ENCODE data around the gene SHROOM4. TPM values are rescaled to one million over a fixed set of nuclear protein-coding genes. Genes with fewer than 3 reads are reported as not detected.

SHROOM4 gene
- total RNA-seq, 1 experiment from 2014 or later = 0.05 TPM

DNA sequence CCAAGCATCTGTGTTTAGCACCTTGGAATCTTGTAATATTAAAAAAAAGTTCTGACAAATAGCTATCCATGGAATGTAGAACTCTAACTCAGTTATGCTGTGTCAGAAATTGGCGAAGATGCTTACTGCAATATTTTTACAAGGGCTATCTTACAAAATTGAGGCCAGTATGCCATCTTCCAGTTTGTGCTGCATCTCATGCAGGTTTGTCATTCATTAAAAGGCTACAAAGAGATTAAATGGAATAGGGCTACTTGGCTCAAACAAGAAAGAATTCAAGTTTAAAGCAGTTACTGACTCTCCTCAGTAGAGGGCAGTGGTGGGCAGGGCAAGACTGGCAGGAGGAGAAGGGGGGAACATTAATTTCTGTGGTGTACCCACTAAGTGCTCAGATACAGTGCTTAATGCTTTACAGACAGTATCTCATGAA lies 66.5 kb downstream of the SHROOM4 start (continued):
- TF ChIP-seq EZH2phosphoT487 (IDR thresholded peaks at IDR 0.05; ENCODE audit: borderline replicate concordance) (no peak), FOSL1 (IDR thresholded peaks at IDR 0.05; ENCODE audit: low read depth) (no peak), YY1 (IDR thresholded peaks at IDR 0.05; ENCODE audit: extremely low read depth, insufficient replicate concordance, low read depth, low read length) (no peak)

- Histone ChIP-seq H3K9ac (ENCODE audit: low read length) (no peak overlapping the region), H3K4me3 (replicated peaks in 1 of 2; ENCODE audit: low read depth in 1 of 2, low read length in 2 of 2) (no peak overlapping the region), H2AFZ (ENCODE audit: low read depth, low read length, poor library complexity, severe bottlenecking) (no peak overlapping the region), H3K9me3 (ENCODE audit: control insufficient read depth in 1 of 2, insufficient read depth in 1 of 2, low read depth in 1 of 2, low read length in 2 of 2) (no peaks in the 10 kb centered on the region), H3K27me3 (ENCODE audit: insufficient read depth, low read length) (no peaks in the 10 kb centered on the region), H3K4me2 (ENCODE audit: low read length) (no peak overlapping the region), H3K36me3 (ENCODE audit: control insufficient read depth in 1 of 2, insufficient read depth in 2 of 2, low read length in 2 of 2) (no peaks in the 10 kb centered on the region), H3K79me2 (ENCODE audit: insufficient read depth, low read length) (no peaks in the 10 kb centered on the region), H3K4me1 (ENCODE audit: control insufficient read depth in 1 of 2, insufficient read depth in 2 of 2, low read length in 2 of 2) (no peaks in the 10 kb centered on the region), H4K20me1 (ENCODE audit: insufficient read depth) (no peaks in the 10 kb centered on the region), H3K27ac (ENCODE audit: low read depth, low read length) (no peak overlapping the region), H3K9me2 (ENCODE audit: insufficient read depth) (no peaks in the 10 kb centered on the region)
- DNase-seq (ENCODE audit: low read depth, low spot score) = no peak
- intact Hi-C loops (cut with micrococcal nuclease) = no loop called here
- ChIA-PET CTCF (no interaction called here), RAD21 (ENCODE audit: low non-redundant PET in 1 of 2, low total read pairs in 2 of 2, uncharacterized antibody in 2 of 2, unreplicated experiment in 2 of 2) (no interaction called here), POLR2A (no interaction called here)
- BruUV-seq (replicated peaks) = no TSS peak
- no peak for TF ChIP-seq POLR2A (IDR thresholded peaks at IDR 0.05; ENCODE audit: borderline replicate concordance, extremely low read depth, insufficient read depth, insufficient read length)
- TF ChIP-seq, protein P1, sequence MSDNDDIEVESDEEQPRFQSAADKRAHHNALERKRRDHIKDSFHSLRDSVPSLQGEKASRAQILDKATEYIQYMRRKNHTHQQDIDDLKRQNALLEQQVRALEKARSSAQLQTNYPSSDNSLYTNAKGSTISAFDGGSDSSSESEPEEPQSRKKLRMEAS (IDR thresholded peaks at IDR 0.05) = no peak
- ATAC-seq = no peak
Measured at GRCh38 chrX:50736656-50737055, 77.3 kb downstream of the SHROOM4 start.

DNA sequence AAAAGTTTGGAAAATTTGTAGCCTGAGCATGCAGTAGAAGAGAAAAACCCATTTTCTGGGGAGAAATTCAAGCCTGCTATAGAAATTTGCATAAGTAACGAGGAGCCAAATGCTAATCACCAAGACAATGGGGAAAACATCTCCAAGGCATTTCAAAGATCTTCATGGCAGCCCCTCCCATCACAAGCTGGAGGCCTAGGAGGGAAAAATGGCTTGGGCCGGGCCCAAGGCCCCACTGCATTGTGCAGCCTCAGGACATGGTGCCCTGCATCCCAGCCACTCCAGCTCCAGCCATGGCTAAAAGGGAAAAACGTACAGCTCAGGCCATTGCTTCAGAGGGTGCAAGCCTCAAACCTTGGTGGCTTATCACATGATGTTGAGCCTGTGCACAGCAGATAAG lies 87.7 kb downstream of the SHROOM4 start:
- H3K4me2 ChIP-seq (ENCODE audit: low read length) = no peak overlapping the region
- no peak overlapping the region for H3K9ac ChIP-seq (ENCODE audit: low read length)
- ATAC-seq (no peak), DNase-seq (ENCODE audit: low read depth, low spot score) (no peak)
- POLR2A ChIA-PET = no interaction called here
- H3K9me3 ChIP-seq (ENCODE audit: control insufficient read depth in 1 of 2, insufficient read depth in 1 of 2, low read depth in 1 of 2, low read length in 2 of 2) = no peaks in the 10 kb centered on the region
- no peaks in the 10 kb centered on the region for H3K79me2 ChIP-seq (ENCODE audit: insufficient read depth, low read length)
- CTCF ChIA-PET = no interaction called here
- no peaks in the 10 kb centered on the region for H3K36me3 ChIP-seq (ENCODE audit: control insufficient read depth in 1 of 2, insufficient read depth in 2 of 2, low read length in 2 of 2)
- BruUV-seq (replicated peaks) = no TSS peak
- H3K27ac ChIP-seq (ENCODE audit: low read depth, low read length) = no peak overlapping the region
- H3K9me2 ChIP-seq (ENCODE audit: insufficient read depth) = no peaks in the 10 kb centered on the region
- no peaks in the 10 kb centered on the region for H3K27me3 ChIP-seq (ENCODE audit: insufficient read depth, low read length)
- H3K4me1 ChIP-seq (ENCODE audit: control insufficient read depth in 1 of 2, insufficient read depth in 2 of 2, low read length in 2 of 2) = no peaks in the 10 kb centered on the region
- intact Hi-C loops (cut with micrococcal nuclease) = no loop called here
- no peaks in the 10 kb centered on the region for H4K20me1 ChIP-seq (ENCODE audit: insufficient read depth)
- no peak overlapping the region for H3K4me3 ChIP-seq (replicated peaks in 1 of 2; ENCODE audit: low read depth in 1 of 2, low read length in 2 of 2)
- RAD21 ChIA-PET (ENCODE audit: low non-redundant PET in 1 of 2, low total read pairs in 2 of 2, uncharacterized antibody in 2 of 2, unreplicated experiment in 2 of 2) = no interaction called here
- no peak overlapping the region for H2AFZ ChIP-seq (ENCODE audit: low read depth, low read length, poor library complexity, severe bottlenecking)
- TF ChIP-seq ATF3 (IDR thresholded peaks at IDR 0.05) (no peak), CEBPB (IDR thresholded peaks at IDR 0.05; ENCODE audit: low read depth) (no peak), CBX3 (IDR thresholded peaks at IDR 0.05; ENCODE audit: low read depth) (no peak), SRF (IDR thresholded peaks at IDR 0.05; ENCODE audit: low read depth) (no peak), FOSL1 (IDR thresholded peaks at IDR 0.05; ENCODE audit: low read depth) (no peak), ZFX (IDR thresholded peaks at IDR 0.05) (no peak), REST (IDR thresholded peaks at IDR 0.05; ENCODE audit: low read depth) (no peak), JUND (IDR thresholded peaks at IDR 0.05) (no peak)
- TF ChIP-seq, protein P2, sequence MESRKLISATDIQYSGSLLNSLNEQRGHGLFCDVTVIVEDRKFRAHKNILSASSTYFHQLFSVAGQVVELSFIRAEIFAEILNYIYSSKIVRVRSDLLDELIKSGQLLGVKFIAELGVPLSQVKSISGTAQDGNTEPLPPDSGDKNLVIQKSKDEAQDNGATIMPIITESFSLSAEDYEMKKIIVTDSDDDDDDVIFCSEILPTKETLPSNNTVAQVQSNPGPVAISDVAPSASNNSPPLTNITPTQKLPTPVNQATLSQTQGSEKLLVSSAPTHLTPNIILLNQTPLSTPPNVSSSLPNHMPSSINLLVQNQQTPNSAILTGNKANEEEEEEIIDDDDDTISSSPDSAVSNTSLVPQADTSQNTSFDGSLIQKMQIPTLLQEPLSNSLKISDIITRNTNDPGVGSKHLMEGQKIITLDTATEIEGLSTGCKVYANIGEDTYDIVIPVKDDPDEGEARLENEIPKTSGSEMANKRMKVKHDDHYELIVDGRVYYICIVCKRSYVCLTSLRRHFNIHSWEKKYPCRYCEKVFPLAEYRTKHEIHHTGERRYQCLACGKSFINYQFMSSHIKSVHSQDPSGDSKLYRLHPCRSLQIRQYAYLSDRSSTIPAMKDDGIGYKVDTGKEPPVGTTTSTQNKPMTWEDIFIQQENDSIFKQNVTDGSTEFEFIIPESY (IDR thresholded peaks at IDR 0.05; ENCODE audit: extremely low read depth, insufficient replicate concordance, low read length) = no peak
